Activated CD8-positive, alpha-beta memory T cell treated with anti-CD3 and anti-CD28 coated beads for 24 hours (primary cell): ENCODE results near the gene MCC.

Source experiments
- DNase-seq: peaks from one replicate; pipeline ENCODE4 v3.0.0-alpha.2; 2020

Gene MCC

GRCh38 chr5:113194125-113194524, 294.1 kb downstream of the MCC start:
- no peak for DNase-seq

- DNase-seq, result no peak
Measured at GRCh38 chr5:113193311-113193978, 294.8 kb downstream of the MCC start.

GRCh38 chr5:113192541-113192940, 295.7 kb downstream of the MCC start:
- no peak for DNase-seq

- DNase-seq, result no peak
Measured at GRCh38 chr5:113190347-113190746, 297.9 kb downstream of the MCC start.

GRCh38 chr5:113189291-113189690, 299.0 kb downstream of the MCC start:
- DNase-seq, result no peak

GRCh38 chr5:113188436-113188835, 299.8 kb downstream of the MCC start:
- DNase-seq, result no peak

GRCh38 chr5:113187906-113188305, 300.3 kb downstream of the MCC start:
- DNase-seq, result no peak

- DNase-seq, result no peak
Measured at GRCh38 chr5:113186061-113186460, 302.2 kb downstream of the MCC start.

GRCh38 chr5:113183694-113184093, 304.6 kb downstream of the MCC start:
- DNase-seq, result no peak

- no peak for DNase-seq
Measured at GRCh38 chr5:113182658-113183344, 305.5 kb downstream of the MCC start.

GRCh38 chr5:113181853-113182490, 306.3 kb downstream of the MCC start:
- DNase-seq, result no peak

- no peak for DNase-seq
Measured at GRCh38 chr5:113181409-113181808, 306.8 kb downstream of the MCC start.

- no peak for DNase-seq
Measured at GRCh38 chr5:113179156-113179555, 309.1 kb downstream of the MCC start.

- DNase-seq, result no peak
Measured at GRCh38 chr5:113178073-113178779, 310.0 kb downstream of the MCC start.

GRCh38 chr5:113177225-113177624, 311.0 kb downstream of the MCC start:
- DNase-seq, result no peak

- no peak for DNase-seq
Measured at GRCh38 chr5:113176734-113177133, 311.5 kb downstream of the MCC start.

- DNase-seq, result no peak
Measured at GRCh38 chr5:113176196-113176595, 312.1 kb downstream of the MCC start.

GRCh38 chr5:113172231-113172826, 315.9 kb downstream of the MCC start:
- no peak for DNase-seq

GRCh38 chr5:113171520-113171919, 316.7 kb downstream of the MCC start:
- DNase-seq, result no peak

- no peak for DNase-seq
Measured at GRCh38 chr5:113170707-113171106, 317.5 kb downstream of the MCC start.

GRCh38 chr5:113169720-113170119, 318.5 kb downstream of the MCC start:
- DNase-seq, result no peak

GRCh38 chr5:113167985-113168384, 320.3 kb downstream of the MCC start:
- DNase-seq, result no peak

GRCh38 chr5:113166852-113167366, 321.3 kb downstream of the MCC start:
- DNase-seq, result no peak
